NCI-H526 (cell line): Measurements from ENCODE around the gene CALD1.

Experiments
- DNase-seq, 2 experiments: peaks; one replicate each; lab custom pipeline; 2025; lab: John Stamatoyannopoulos, UW

CALD1 gene

DNA sequence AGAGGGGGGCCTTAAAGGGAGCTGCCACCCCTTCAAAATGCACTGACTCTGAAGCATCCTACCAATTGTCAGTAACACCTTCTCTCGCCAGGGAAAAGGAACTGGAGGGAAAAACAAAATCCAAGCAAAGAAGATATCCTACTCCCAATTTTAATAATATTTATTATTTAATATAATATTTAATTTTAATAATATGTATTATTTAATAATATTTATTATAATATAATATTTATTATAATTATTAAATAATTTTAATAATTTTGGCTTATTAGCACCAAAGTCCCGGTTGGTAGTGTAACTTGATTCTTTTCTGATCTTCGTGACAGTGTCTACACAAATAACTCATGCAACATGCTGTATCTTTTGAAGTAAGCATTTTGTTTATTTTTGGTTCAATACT lies 148.3 kb downstream of the CALD1 start:
- DNase-seq: no peak

DNA sequence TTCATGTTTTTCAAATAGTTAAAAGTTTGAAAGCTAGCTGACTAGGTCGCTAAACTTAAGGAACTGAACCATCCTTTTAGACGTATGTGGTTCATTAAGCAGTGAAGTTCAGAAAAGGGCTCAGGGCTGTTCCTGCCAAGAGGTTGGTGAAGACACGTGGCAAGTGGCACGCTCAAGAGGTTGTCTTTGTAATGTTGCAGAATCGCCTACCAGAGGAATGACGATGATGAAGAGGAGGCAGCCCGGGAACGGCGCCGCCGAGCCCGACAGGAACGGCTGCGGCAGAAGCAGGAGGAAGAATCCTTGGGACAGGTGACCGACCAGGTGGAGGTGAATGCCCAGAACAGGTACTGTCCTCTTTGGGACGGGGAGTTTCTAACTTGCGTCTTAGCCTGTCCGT lies 149.1 kb downstream of the CALD1 start:
- DNase-seq: no peak

DNA sequence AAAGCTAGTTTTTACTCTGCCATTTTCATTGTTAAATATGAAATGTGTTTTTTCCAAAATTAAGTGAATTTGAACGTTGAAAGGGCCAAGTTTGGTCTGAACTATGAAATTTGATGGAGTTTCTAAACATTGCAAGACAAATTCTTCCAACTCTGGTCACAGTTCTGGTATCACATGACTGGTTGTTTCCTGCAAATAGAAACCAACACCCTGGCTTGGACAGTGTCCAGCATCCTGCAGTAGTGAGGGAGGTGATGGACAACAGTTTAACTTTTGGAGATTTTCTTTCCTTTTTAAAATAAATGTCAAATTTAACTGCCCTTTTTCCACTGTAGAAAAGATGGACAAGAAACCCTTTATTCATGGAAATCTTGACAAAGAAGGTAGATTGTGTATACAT lies 152.1 kb downstream of the CALD1 start:
- DNase-seq: no peak

DNA sequence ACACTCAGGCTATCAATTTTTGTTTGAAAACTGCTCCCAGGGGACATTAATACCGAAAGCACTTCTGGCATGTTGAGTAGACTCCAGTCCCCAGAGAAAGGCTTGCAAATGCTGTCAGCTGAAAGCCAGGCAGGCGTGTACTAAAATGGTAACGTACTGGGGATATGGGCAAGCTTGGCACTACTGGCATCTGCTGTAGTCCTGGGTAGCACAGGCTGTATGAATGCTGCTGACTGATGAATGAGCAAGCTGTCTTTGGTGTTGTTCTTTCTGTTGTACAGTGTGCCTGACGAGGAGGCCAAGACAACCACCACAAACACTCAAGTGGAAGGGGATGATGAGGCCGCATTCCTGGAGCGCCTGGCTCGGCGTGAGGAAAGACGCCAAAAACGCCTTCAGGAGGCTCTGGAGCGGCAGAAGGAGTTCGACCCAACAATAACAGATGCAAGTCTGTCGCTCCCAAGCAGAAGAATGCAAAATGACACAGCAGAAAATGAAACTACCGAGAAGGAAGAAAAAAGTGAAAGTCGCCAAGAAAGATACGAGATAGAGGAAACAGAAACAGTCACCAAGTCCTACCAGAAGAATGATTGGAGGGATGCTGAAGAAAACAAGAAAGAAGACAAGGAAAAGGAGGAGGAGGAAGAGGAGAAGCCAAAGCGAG lies 153.4 kb downstream of the CALD1 start:
- DNase-seq: no peak

DNA sequence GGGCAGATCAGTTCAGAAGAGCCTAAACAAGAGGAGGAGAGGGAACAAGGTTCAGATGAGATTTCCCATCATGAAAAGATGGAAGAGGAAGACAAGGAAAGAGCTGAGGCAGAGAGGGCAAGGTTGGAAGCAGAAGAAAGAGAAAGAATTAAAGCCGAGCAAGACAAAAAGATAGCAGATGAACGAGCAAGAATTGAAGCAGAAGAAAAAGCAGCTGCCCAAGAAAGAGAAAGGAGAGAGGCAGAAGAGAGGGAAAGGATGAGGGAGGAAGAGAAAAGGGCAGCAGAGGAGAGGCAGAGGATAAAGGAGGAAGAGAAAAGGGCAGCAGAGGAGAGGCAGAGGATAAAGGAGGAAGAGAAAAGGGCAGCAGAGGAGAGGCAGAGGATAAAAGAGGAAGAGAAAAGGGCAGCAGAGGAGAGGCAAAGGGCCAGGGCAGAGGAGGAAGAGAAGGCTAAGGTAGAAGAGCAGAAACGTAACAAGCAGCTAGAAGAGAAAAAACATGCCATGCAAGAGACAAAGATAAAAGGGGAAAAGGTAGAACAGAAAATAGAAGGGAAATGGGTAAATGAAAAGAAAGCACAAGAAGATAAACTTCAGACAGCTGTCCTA lies 154.1 kb downstream of the CALD1 start:
- no peak for DNase-seq

DNA sequence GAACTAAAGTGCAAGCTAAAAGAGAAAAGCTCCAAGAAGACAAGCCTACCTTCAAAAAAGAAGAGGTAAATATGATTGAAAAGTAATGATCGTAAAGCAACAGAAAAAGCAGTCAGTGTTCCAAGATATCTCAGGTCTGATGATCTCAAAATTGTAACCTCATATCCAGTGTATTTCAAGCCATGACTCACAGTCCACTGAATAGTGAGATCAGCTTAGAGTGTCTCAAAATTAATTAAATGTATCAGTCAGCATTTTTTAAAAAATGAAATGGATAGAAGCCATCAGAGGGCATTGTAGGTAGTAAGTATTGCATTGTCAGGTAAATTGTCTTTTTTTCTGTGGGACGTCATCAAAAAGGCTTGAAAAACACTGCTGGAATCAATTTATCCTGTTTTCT lies 156.3 kb downstream of the CALD1 start:
- DNase-seq: no peak

DNA sequence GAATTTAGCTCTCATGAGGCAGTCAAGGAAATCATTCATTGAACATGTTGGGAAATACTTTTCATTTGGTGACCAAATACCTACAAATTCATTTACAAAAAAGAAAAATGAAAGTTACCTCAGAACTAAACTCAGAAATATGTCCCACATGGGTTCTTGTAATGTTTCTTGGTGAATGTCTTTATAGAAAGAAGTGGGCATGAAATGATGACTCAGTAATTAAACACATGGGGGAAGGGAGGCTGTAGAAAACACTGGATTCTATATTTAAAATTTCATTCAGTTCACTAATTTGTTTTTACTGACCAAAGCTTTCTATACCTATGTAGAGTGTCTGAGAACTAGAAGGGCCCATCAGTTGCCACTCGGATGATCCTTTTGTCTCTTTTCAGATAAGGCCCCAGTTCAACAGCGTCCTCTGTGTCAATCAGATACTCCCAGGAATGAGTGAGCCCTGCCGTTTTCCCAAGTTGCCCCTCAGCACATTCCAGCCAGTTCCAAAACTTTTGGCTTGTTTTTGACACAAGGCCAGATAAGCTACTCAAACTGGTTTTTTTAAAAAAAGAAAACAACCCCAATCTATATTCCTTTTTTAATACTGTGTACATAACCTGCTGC lies 157.6 kb downstream of the CALD1 start:
- DNase-seq: no peak

DNA sequence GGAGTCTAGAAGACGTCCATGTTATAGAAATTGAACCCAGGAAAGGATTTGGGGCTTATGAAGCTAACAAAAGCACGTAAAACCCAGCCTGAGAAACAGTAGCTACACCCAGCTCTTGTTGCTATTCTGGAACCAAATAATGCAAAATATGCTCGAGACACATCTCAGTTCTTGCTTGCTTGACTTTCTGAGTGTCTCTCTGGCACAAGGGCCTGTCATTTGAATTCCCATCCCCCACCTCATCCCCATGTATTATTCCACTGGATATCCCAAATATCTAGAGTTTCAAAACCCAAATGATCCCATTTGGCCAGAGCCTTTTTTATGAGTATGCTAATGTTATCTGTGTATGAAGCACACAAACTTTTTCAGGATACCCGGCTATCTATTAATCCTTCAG lies 158.7 kb downstream of the CALD1 start:
- no peak for DNase-seq

DNA sequence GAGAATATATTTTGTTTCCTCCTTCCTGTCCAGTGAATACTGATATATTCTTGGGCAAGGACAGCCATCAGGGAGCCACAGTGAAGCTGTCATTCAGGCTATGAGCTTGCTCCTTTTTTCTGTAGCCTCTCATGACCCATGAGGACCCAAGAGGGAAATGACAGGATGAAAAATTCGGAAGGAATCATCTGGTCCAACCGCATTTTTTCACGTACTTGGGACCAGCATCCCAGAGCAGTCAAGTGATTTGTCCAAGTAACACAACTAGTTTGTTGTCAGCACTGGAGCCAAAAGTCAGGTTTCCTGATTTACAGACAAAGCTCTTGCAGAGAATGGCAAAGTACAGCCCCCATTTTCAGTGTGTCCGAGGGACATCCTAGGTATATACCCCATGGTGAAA lies 159.7 kb downstream of the CALD1 start:
- no peak for DNase-seq

DNA sequence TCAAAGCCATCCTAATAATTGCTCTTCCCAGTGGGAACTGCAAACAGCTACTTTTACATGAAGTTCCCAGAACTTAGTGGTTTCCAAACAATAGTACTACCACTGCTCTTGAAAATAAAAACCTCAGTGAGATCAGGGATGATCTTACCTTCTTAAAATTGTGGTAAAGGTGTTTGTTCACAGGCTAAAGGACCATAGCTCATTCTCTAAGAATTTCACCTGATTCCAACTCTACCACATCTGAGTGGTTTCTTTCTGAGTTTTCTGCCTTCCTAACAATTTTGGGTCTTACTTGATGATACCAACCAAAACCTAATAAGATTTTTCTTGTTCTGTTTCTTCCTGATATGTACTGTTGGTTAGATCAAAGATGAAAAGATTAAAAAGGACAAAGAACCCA lies 161.3 kb downstream of the CALD1 start:
- DNase-seq: no peak

DNA sequence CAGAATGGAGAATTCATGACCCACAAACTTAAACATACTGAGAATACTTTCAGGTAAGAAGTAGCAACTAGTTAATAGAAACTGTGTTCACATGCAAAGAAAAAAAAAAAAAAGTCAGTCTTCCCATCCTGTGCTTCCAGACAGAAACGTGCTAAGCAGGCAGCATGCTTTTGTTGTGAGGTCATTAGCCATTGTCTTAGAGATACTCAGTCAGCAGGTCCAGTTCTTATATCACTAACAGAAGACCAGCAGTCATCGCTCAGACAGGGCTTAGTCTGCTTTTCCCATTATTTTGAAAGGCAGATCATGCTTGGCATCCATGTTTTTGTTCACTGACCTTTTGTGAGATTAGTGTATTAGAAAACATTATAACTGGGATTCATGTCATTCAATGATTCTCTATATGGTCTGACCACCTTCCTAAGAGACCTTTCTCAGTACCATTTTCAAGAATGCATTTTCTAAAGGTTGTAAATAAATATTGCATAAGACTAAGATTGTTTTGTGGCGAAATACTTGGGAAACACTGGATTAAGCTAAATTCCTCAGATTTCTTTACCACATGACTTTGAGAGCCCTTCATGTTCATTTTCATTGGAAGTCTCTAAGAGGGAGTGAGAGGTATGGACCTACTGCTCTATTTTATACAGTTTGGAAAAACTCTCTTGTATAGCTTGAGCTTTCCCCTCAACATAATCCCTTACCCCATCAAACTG lies 161.9 kb downstream of the CALD1 start:
- no peak for DNase-seq

DNA sequence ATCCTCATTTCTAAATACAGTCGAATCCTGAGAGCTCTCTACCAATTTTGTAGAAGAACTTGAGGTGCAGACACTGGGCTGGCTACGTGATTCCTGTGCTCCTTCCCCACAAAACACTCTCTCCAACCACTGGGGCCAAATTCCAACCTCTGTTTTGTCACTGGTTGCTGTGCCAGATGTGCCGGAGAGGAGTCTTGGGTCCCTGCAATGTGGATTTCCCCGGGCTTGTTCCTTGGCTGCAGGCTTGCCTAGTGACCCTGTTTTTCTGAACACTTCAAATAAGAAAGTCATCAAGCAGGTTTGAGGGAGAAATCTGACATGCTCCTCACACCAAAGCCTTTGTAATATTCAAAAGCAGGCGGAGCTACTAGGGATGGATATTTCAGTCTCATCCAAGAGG lies 162.5 kb downstream of the CALD1 start:
- DNase-seq: no peak

DNA sequence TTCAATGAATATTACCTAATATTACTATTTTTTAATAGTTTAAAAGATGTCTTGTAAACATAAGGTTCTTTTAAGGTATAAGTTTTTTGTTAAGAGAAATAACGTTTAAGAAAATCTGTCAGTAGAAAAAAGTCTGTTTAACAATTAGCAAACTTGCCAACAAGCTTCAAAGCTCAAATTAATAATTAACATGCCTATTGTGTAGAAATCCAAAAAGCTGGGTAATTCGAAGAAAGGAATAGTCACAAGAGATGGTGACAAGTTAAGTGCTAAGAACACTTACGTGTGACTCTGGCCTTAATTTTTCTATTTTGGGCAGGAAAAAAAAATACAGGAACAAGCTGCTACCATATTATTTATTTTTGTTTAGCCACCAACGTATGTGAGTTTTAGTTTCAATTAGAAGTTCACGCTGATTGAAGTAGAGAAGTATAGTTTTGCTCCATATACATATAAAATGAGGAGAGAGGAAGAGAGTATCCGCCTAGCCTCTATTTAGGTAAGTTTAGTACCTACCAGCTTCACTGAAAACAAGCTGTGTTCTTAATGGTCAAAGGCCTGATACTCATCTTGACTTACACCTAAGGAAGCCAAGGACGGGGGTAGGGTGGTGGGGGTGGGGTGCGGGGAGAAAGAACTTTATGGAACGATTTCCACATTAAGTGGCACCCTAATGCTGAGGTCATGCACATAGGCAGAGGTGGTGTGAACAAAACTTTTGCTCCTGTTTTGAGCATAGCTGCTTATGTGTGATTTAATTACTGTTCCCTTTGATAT lies 163.4 kb downstream of the CALD1 start:
- DNase-seq: no peak

DNA sequence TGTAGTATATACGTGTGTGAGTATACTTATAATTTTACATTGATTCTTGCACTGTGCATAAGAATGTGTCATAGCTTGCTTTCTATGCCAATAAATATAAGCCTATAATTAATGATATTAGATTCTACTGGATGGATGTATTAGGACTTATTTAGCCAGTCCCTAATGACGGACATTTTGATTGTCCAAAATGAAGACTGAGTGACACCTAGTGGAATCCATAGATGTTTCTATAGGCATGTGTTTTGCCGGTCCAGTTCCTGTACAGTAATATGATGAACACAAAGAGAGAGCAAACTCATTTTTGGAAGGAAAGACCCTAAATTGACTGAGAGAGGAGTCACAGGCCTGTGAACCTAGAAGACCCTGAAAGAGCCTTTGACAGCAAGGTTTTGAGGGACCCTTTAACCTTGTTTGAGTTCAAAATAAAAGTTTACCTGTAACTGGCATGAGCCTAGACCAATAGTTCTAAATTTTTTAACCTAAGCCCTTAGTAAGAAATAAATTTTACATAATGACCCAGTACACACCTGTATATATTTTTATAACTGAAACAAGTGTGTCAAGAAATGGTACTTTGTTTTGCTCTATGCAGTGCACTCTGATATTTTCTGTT lies 164.5 kb downstream of the CALD1 start:
- DNase-seq: peak; percentile 21 to 76

DNA sequence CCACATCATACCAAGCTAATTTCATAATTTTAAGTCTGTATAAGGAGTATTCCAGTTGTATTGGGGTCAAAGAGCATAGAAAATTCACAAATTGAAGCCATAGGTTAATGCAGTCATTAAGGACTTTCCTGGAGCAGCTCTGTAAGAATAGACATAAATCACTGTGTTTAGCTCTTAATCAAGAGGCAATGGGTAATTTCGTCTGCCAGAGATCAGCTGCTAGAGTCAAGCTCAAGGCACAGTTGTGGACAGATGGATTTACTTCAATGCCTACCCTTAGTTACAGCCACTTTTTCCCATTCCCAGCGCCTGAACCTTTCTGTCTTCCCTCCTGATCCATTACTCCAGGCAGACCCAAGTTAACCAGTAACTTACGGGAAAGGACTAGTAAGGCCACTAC lies 166.3 kb downstream of the CALD1 start:
- no peak for DNase-seq

DNA sequence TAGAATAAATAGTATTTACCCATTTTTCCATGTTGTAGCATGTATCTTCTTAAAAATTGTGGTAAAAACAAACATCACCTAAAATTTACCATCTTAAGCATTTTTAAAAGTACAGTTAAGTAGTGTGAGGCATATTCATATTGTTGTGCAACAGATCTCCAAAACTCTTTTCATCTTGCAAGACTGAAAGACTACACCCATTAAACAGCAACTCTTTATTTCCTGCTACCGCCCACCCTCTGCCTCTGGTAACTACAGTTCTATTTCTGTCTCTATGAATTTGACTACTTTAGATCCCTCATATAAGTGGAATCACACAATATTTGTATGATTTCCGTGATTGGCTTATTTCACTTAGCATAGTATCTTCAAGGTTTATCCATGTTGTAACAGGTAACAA lies 166.8 kb downstream of the CALD1 start:
- DNase-seq: no peak

DNA sequence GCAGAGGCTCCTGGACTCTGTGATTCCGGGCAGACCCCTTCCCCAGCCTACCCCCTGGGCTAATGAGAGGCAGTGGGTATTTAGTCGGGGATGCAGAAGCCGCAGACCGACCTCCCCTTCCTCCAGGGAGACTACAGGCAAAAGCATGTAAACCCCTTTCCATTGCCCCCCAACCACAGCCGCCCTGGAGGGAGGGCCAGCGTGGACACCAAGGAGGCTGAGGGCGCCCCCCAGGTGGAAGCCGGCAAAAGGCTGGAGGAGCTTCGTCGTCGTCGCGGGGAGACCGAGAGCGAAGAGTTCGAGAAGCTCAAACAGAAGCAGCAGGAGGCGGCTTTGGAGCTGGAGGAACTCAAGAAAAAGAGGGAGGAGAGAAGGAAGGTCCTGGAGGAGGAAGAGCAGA lies 167.9 kb downstream of the CALD1 start:
- no peak for DNase-seq

DNA sequence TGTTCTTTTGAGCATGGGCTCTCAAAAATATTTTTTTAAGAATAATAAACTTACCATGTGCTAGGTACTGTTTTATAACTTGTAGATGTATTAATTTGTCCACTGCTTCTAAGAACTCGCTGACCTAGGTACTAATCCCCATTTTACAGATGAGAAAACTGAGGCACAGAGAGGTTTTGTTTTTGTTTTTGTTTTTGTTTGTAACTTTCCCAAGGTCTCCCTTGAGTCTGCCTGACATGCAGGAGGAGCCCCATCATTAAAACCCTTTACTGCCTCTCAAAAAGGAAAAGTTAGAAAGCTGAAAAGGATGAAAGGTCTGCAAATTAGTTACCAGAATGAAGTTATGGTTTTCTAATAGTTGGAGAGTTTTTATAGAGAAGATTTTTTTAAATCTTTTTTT lies 168.4 kb downstream of the CALD1 start:
- DNase-seq: no peak

DNA sequence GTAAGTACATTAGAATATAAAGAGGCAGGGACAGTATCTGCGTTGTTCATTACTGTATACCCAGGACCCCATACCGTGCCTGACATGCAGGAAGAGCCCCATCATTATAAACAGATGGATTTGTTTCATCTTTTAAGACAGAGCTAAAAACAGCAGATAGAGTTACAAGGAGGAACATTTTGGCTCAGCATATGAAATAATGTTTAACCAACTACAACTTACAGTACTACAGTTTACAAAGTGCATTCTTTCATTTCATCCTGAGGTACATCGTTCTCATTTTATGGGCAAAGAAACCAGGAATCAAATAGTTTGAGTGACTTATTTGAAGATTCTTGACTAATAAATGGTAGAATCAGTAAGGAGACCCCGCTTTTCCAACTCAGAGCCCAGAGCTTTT lies 168.8 kb downstream of the CALD1 start:
- no peak for DNase-seq

DNA sequence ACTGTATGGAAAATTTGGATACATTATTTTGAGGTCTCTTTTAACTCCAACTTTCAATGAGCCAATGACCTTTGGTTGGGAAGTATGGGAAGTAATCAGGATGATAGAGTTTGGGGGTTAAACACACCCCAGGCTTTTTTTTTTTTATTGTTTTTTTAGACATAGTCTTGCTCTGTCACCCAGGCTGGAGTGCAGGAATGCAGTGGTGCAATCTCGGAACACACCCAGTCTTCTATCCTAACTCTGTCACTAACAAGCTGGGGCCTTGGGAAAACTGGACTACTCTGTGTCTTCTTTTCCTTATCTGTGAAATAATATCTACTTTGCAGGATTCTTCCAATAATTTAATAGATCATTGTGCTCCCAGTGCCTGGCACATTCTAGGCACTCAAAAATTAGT lies 169.3 kb downstream of the CALD1 start:
- no peak for DNase-seq

DNA sequence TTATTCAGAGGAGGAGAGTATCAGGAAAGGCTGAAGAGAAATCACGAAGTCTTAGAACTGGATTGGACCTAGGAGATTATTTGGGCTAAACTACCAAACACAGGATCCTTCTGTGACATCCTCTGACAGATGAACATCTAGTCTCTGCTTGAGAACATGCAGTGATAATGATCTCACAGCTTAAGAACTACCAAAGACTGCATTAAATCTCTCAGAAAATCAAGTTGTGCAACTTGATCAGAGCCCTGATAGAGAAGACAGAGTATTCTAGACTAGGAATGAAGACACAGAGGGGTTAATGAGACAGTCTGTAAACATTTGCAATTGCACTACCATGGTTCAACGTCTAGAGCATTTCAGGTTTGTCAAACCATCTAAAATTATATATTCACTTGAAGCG lies 169.7 kb downstream of the CALD1 start:
- DNase-seq: no peak
